Measurements from ENCODE around the gene FGFR3.

Gene FGFR3

DNA sequence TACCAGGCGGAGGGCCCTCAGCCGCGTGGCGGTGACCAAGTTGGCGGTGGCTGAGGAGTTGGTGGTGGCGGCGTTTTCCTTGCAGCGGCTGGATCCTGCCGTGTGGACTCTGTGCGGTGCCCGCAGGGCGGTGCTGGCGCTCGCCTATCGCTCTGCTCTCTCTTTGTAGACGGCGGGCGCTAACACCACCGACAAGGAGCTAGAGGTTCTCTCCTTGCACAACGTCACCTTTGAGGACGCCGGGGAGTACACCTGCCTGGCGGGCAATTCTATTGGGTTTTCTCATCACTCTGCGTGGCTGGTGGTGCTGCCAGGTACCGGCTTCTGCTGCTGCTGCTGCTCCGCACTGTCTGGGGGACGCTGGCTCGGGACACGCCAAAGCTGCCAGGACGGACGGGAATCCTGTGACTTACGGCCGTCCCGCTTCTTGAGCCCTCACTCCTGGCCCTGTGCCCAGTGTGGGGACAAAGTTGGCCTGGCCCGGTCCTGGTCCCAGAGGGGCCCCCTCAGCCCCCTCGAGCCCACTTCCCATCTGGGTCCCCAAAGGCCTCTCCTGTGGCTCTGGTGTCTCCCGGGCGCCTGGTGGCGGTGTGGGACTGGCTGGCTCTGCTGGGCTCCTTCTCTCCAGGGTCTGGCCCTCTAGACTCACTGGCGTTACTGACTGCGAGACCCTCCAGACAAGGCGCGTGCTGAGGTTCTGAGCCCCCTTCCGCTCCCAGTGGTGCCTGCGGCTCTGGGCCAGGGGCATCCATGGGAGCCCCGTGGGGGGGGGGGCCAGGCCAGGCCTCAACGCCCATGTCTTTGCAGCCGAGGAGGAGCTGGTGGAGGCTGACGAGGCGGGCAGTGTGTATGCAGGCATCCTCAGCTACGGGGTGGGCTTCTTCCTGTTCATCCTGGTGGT, 10.7 kb downstream of the FGFR3 start:
- no peak for DNase-seq

DNA sequence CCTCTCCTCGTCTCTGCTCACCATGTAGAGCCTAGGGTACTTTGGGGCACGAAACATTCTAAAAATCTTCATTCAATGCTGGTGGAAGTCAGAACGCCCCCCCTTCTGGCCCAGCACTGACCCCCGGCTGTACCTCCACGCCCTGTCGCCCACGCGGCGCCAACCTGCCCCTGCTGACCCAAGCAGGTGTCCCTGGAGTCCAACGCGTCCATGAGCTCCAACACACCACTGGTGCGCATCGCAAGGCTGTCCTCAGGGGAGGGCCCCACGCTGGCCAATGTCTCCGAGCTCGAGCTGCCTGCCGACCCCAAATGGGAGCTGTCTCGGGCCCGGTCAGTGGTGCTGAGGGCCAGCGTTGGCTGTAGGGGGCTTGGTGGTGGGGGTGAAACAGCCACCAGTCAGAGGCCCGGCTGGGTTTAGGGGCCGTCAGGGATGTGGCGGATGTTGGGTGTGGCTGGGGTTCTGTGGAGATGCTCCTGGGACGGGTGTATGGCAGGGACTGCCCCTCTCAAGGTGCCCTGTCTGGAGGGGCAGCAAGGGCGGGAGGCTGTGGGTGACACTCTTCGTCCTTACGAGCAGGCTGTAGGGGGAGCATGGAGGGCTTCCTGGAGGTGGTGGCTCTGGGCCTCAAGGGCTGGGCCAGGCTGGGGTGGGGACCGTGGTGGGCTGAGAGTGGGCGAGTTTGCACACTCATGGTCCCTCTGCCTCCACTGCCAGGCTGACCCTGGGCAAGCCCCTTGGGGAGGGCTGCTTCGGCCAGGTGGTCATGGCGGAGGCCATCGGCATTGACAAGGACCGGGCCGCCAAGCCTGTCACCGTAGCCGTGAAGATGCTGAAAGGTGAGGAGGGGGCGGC, 11.8 kb downstream of the FGFR3 start:
- DNase-seq: no peak

- DNase-seq: no peak
Observed at GRCh38 chr4:1805493-1806222, 12.6 kb downstream of the FGFR3 start.

GRCh38 chr4:1806223-1806564, 13.1 kb downstream of the FGFR3 start:
- DNase-seq: no peak

DNA sequence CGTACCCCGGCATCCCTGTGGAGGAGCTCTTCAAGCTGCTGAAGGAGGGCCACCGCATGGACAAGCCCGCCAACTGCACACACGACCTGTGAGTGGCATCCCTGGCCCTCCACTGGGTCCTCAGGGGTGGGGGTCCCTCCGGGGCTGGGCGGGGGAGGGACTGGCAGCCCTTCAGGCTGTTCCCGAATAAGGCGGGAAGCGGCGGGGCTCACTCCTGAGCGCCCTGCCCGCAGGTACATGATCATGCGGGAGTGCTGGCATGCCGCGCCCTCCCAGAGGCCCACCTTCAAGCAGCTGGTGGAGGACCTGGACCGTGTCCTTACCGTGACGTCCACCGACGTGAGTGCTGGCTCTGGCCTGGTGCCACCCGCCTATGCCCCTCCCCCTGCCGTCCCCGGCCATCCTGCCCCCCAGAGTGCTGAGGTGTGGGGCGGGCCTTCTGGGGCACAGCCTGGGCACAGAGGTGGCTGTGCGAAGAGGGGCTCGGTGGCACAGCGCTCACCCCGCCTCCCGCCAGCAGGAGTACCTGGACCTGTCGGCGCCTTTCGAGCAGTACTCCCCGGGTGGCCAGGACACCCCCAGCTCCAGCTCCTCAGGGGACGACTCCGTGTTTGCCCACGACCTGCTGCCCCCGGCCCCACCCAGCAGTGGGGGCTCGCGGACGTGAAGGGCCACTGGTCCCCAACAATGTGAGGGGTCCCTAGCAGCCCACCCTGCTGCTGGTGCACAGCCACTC, 13.7 kb downstream of the FGFR3 start:
- DNase-seq: no peak

DNA sequence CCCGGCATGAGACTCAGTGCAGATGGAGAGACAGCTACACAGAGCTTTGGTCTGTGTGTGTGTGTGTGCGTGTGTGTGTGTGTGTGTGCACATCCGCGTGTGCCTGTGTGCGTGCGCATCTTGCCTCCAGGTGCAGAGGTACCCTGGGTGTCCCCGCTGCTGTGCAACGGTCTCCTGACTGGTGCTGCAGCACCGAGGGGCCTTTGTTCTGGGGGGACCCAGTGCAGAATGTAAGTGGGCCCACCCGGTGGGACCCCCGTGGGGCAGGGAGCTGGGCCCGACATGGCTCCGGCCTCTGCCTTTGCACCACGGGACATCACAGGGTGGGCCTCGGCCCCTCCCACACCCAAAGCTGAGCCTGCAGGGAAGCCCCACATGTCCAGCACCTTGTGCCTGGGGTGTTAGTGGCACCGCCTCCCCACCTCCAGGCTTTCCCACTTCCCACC, 14.3 kb downstream of the FGFR3 start:
- DNase-seq: no peak

DNA sequence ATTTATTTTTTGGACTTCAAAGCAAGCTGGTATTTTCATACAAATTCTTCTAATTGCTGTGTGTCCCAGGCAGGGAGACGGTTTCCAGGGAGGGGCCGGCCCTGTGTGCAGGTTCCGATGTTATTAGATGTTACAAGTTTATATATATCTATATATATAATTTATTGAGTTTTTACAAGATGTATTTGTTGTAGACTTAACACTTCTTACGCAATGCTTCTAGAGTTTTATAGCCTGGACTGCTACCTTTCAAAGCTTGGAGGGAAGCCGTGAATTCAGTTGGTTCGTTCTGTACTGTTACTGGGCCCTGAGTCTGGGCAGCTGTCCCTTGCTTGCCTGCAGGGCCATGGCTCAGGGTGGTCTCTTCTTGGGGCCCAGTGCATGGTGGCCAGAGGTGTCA, 15.3 kb downstream of the FGFR3 start:
- no peak for DNase-seq

- DNase-seq: no peak
Observed at GRCh38 chr4:1808851-1809753, 16.0 kb downstream of the FGFR3 start.

DNA sequence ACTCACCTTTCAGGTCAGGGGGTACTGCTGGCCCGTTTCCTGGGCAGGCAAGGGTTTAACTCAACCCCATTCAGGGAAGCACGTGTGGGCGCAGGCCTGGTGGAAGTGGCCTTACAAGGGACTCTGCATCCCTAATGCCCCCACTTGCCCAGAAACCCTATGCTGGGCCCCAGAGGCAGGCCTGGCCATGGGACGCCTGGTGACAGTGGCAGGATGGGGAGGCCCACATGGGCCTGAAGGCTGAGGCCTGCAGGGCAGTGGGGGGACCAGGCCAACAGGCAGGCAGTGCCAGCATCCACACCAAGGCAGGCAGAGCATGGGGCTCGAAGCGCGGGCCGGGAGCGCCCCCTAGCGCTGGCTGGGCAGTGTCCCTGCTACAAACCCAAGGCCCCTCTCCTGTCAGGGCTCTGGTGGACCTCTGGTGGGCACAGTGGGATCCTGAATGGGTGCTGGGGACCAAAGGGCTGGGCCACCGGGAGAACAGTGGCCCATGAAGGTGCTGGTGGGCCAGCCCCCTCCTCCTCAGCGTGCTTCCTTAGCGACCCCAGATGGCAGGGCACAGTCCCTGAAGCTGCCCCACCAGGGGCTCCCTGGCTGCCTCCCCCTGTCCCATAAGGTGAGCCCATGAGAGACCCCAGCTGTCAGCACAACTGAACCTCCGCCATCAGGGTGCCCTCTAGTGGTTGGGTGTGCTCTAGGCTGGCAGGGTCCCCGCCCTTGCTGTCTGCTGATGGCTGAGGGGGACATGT, 16.8 kb downstream of the FGFR3 start:
- DNase-seq: peak; percentile 46 to 68

GRCh38 chr4:1810765-1811164, 17.7 kb downstream of the FGFR3 start:
- DNase-seq: no peak

DNA sequence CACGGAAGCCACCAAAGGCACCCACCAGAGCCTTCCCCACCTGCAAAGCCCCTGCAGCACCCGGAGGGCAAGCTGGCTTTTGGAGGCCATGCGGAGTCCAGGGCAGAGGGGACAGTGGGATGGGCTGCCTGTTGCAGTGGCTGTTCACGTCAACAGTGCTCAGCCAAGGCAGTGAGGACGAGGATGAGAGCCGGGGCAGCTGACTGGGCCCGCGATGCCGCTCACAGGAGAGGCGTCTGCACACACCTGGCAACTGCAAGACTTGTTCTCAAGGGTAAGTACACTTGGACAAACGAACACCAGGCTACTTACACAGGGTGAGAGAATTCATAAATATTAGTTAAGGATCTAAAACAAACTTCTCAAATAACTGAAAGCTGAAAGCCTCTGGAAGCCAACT, 19.6 kb downstream of the FGFR3 start:
- no peak for DNase-seq

DNA sequence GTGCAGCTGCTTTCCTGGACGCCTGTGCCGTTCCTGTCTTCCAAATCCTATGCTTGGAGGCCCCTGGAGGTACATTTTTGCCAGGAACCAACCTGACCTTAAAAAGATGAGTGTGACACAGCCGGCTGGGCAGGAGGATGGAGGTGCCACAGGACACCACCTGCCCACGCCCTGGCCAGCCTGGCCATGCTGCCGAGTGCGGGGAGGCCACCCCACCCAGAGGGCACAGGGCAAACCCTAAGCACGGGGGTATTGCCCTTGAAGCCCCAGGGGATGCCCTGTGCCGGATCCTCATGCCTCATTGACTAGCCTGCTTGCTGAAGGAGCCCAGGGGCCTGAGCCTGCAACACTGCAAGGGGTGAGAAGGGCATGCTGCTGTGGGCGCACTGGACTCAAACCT, 20.1 kb downstream of the FGFR3 start:
- no peak for DNase-seq

DNA sequence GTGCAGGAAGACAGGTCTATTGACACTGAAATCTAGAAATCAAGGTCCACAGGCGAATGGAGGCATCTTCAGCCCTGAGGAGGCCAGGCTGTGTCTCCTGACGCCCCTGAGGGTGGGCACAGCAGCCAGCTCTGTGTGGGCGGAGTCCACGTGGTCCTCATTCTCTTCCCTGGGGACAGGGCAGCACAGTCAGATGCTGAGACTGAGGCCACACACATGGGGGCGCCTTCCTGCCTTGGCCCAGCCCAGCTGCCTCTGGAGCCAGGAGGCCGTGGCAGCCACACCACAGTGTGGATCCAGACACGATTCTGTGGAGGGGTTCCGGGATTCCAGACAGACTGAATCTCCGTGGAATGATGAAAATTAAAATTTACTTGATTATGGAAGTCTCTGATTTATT, 20.8 kb downstream of the FGFR3 start:
- no peak for DNase-seq

- DNase-seq: no peak
Observed at GRCh38 chr4:1814453-1814852, 21.4 kb downstream of the FGFR3 start.

DNA sequence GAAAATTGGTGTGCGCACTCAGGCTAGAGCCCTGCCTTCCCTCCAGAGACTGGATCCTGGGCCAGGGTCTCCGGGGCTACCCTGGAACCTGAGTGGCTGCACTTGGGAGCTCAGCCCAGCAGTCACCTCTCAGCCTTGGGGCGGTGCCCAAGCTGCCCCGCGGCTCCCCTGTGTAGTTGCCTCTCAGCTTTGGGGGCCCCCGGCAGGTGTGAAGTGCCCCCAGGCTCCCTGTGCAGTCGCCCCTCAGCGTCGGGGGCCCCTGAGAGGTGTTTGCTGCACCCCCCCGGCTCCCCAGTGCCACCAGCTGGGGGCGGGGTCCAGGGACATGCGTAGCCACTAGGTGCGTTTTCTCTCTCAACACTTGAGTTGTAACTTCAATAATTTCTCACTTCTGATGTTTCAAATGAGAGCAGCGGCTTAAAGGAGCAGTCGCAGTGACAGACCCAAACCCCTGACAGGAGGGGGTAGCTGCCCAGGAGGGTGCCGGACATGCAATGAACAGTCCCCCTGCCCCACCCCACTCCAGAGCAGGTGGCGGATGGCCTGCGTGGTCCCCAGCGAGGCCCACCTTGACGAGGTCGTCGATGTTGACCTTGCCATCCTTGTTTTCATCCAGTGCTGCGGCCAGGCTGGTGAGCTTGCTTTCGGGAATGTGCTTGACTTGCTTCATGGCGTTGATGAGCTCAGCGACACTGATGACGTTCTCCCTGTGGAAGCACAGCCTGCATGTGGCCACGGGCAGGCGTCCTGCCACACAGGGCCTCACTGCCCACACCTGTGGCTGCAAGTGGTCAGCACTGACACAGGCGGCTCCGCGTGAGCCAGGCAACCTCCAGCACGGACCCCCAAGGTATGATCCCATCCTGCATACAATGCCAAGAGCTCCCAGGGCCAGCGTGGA, 22.3 kb downstream of the FGFR3 start:
- no peak for DNase-seq

DNA sequence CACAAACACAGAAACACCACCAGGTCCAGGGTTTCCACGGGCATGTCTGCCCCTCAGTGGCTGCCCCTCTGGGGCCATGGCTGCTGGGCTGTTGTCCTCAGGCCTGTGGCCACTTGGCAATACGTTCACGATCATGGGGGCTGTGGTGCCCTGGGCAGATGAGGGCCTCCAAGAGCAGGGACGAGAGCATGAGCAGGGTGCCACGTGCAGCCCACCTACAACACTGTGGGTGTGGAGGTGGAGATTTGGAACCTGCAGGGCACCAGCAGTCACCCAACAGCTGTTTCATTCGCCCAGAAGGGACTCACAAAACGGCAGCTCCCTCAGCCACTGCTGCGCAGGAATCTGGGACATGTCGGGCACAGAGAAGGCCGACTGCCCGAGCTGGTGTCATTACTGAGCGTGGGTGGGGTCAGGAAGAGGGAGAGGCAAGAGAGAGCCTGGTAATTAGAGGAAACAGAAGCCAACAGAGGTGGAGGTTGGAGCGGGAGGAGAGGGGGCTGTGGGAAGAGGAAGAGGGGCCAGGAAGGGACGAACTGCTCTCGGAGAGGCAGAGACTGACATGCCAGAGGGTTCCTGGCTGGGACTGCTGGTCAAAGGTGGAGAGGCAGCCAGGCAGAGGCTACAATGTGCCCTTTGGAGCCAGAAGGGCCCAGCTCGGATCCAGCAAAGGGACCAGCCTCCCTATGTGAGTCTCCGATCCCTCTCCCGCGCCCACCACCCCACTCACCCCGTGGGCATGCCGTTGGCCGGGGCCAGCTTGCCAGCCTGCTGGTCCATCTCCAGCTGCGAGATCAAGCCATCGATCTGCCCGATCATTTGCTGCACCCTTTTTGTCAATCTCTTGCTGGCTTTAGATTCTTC, 23.1 kb downstream of the FGFR3 start:
- no peak for DNase-seq

DNA sequence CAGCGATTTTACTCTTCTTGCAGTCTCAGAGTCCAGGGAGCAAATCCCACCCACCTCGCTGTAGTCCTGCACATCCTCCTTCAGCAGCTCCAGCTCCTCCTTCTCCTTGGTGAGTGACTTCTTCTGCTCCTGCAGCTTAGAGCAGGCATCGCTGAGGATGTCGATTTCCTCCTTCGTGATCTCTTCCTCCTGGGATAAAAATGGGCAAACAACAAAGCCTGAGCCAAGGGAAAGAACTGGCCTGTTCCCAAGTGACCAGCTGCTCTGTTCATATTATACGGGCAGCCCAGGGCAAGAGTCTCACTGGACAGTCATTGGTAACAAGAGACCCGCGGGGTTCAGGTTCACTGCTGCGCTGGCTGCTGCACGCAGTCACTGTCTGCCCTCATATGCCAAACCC, 26.2 kb downstream of the FGFR3 start:
- DNase-seq: no peak

- no peak for DNase-seq
Observed at GRCh38 chr4:1819816-1820215, 26.7 kb downstream of the FGFR3 start.
